NCI-H345 (cell line): ENCODE results near the gene DGKA.
"Not testable (repeated sequence)": the region's sequence is repeated elsewhere in the genome, so short reads cannot be mapped to it uniquely, and the experiment has no call there.

Source experiments
- DNase-seq: peaks from one replicate; lab custom pipeline; 2025; lab: John Stamatoyannopoulos, UW

The DGKA gene

GRCh38 chr12:55930771-55931316 lies at the start of gene DGKA:
Gene DGKA, plus strand, starts transcription at chr12:55931162. Its CDS starts 5,342 bp downstream, at chr12:55936504.
- DNase-seq, result peak; percentile 60

- DNase-seq, result no peak
These were observed 45.8 kb upstream of the DGKA start for GRCh38 chr12:55885113-55885512.

- DNase-seq, result no peak
These were observed 39.7 kb upstream of the DGKA start for GRCh38 chr12:55891310-55891709.

GRCh38 chr12:55893723-55894122 lies 37.2 kb upstream of the DGKA start:
- no peak for DNase-seq

- DNase-seq, result no peak
These were observed 31.9 kb upstream of the DGKA start for GRCh38 chr12:55899082-55899481.

- no peak for DNase-seq
These were observed 29.0 kb upstream of the DGKA start for GRCh38 chr12:55901881-55902490.

- no peak for DNase-seq
These were observed 24.9 kb upstream of the DGKA start for GRCh38 chr12:55906056-55906455.

- DNase-seq, result no peak
These were observed 22.0 kb upstream of the DGKA start for GRCh38 chr12:55908726-55909512.

GRCh38 chr12:55909513-55909884 lies 21.5 kb upstream of the DGKA start:
- DNase-seq, result no peak

- no peak for DNase-seq
These were observed 18.1 kb upstream of the DGKA start for GRCh38 chr12:55912908-55913307.

GRCh38 chr12:55915482-55915859 lies 15.5 kb upstream of the DGKA start:
- no peak for DNase-seq

- DNase-seq, result not testable (repeated sequence)
These were observed 11.9 kb upstream of the DGKA start for GRCh38 chr12:55919032-55919431.

GRCh38 chr12:55922126-55922525 lies 8.8 kb upstream of the DGKA start:
- DNase-seq, result no peak

GRCh38 chr12:55923648-55924047 lies 7.3 kb upstream of the DGKA start:
- not testable (repeated sequence) for DNase-seq

GRCh38 chr12:55925371-55925770 lies 5.6 kb upstream of the DGKA start:
- DNase-seq, result no peak

- no peak for DNase-seq
These were observed 4.9 kb upstream of the DGKA start for GRCh38 chr12:55925870-55926737.

GRCh38 chr12:55926738-55927587 lies 4.0 kb upstream of the DGKA start:
- DNase-seq, result peak; percentile 92

- DNase-seq, result peak; percentile 51
These were observed 3.1 kb upstream of the DGKA start, which contains the start of gene PYM1 for GRCh38 chr12:55927588-55928502. Gene PYM1, minus strand, starts transcription at chr12:55927894. Its CDS starts 133 bp downstream, at chr12:55927761.

GRCh38 chr12:55929306-55929791 lies 1.6 kb upstream of the DGKA start:
- DNase-seq, result no peak

- no peak for DNase-seq
These were observed 386 bp downstream of the DGKA start for GRCh38 chr12:55931317-55931779.
